Measurements from ENCODE around the gene GAST.

The GAST gene

DNA sequence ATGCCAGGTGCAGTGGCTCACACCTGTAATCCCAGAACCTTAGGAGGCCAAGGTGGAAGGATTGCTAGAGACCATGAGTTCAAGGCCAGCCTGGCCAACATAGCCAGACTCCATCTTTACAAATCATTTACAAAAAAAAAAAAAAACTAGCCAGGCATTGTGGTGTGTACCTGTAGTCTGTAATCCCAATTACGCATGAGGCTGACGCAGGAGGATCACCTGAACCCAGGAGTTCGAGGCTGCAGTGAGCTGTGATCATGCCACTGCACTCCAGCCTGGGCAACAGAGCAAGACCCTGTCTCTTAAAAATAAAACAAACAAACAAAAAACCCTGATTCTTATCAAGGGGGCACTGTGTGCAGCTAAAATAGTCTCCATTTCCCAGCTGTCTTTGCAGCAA lies 39.2 kb downstream of the GAST start:
- DNase-seq (ENCODE audit: insufficient read length, low spot score), result no peak
- no peak for TF ChIP-seq CTCF (IDR thresholded peaks at IDR 0.05; ENCODE audit: insufficient read depth, missing control alignments)
- FAIRE-seq, result no peak

DNA sequence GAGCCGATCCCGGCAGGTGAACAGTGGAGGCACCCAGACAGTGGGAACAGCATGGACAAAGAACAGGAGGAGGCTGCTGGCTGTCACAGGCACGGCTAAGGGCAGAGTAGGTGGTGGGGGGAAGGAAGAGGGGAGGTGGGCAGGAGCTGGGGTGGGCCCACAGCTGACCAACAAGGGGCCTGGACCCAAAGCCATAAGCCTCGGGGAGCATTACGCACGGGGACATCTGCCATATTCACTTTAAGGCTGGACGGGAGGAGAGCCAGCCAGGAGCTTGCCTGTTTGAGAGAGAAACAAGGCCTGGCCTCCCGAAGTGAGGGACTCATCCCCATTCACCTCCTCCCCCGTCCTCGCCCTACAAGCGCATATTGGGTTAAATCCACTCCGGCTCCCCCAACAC lies 41.9 kb downstream of the GAST start:
- DNase-seq (ENCODE audit: insufficient read length, low spot score), result no peak
- TF ChIP-seq CTCF (IDR thresholded peaks at IDR 0.05; ENCODE audit: insufficient read depth, missing control alignments), result no peak
- FAIRE-seq, result no peak

- TF ChIP-seq CTCF (IDR thresholded peaks at IDR 0.05; ENCODE audit: insufficient read depth, missing control alignments), result no peak
- DNase-seq (ENCODE audit: insufficient read length, low spot score), result no peak
- no peak for FAIRE-seq
Observed at GRCh38 chr17:41758601-41759000, 46.5 kb downstream of the GAST start.

DNA sequence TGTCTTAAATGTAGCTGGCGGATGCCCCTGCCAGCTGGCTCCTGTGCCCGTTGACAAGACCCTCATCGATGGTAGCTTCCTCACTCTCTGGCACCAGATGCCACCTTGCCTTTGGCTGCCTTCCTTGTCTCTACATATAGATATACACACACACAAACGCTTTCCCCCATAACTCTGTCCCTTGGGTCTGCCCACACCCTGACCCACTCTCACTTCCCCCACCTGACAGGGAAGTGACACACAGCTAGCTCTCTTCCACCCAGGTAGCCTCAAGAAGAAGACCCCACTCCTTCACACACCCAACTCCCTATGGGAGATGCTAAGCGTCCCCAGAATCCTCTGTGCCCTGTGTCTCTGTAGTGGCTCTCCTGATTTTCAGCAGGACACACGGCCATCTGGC lies 48.7 kb downstream of the GAST start:
- no peak for FAIRE-seq
- no peak for DNase-seq (ENCODE audit: insufficient read length, low spot score)
- TF ChIP-seq CTCF (IDR thresholded peaks at IDR 0.05; ENCODE audit: insufficient read depth, missing control alignments), result no peak

DNA sequence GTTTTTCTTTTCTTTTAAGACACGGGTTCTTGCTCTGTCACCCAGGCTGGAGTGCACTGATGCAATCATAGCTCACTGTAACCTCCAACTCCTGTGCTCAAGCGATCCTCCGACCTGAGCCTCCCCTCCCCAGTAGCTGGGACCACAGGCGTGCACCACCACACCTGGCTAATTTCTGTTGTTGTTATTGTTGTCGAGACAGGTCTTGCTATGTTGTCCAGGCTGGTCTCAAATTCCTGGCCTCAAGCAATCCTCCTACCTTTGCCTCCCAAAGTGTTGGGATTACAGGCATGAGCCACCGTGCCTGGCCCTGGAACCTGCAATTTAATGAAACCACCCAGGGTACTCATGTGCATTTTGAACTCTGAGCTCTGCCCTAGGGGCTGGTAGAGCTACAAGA lies 50.3 kb downstream of the GAST start:
- FAIRE-seq (no peak), DNase-seq (ENCODE audit: insufficient read length, low spot score) (no peak)
- TF ChIP-seq CTCF (IDR thresholded peaks at IDR 0.05; ENCODE audit: insufficient read depth, missing control alignments), result no peak

- DNase-seq (ENCODE audit: insufficient read length, low spot score), result no peak
- no peak for FAIRE-seq
- TF ChIP-seq CTCF (IDR thresholded peaks at IDR 0.05; ENCODE audit: insufficient read depth, missing control alignments), result no peak
Observed at GRCh38 chr17:41762841-41763240, 50.7 kb downstream of the GAST start.

DNA sequence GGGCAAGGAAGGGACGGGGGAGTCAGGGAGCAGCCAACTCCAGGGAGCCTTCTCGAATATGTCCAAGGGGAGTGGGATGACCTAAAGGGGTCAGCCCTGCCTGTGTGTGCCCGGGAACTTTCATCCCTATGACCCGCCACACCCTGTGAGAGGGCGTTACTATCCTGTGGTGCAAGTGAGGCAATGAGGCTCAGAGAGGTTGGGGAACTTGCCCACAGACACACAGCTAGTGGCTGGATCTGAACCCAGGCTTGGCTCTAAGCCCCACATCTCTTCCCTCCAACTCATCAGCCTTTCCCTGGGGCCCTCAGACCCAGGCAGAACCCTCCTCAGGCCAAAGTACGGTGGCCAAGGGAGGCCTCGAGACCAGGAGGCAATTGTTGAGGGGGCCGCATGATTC lies 51.2 kb downstream of the GAST start:
- no peak for DNase-seq (ENCODE audit: insufficient read length, low spot score)
- no peak for FAIRE-seq
- no peak for TF ChIP-seq CTCF (IDR thresholded peaks at IDR 0.05; ENCODE audit: insufficient read depth, missing control alignments)
